HG03108 (cell line): ENCODE data around the gene TTC22.

Source experiments
- ATAC-seq: cut with Tn5 transposase; IDR thresholded peaks from one replicate; pipeline ENCODE4 v1.9.1; 2021; ENCODE audit warnings: moderate library complexity; ENCODE audit not compliant: unreplicated experiment

Gene TTC22

GRCh38 chr1:54835131-54835898 is 34.2 kb upstream of the TTC22 start:
- no peak for ATAC-seq

- ATAC-seq, result no peak
Observed at GRCh38 chr1:54834007-54834541, 33.0 kb upstream of the TTC22 start.

GRCh38 chr1:54833121-54833520 is 32.0 kb upstream of the TTC22 start:
- no peak for ATAC-seq

GRCh38 chr1:54826226-54826816 is 25.2 kb upstream of the TTC22 start:
- ATAC-seq, result no peak

- no peak for ATAC-seq
Observed at GRCh38 chr1:54825696-54826095, 24.6 kb upstream of the TTC22 start.

- ATAC-seq, result no peak
Observed at GRCh38 chr1:54823670-54824069, 22.5 kb upstream of the TTC22 start.

- no peak for ATAC-seq
Observed at GRCh38 chr1:54819733-54820132, 18.6 kb upstream of the TTC22 start.

- ATAC-seq, result no peak
Observed at GRCh38 chr1:54819195-54819536, 18.0 kb upstream of the TTC22 start.

- no peak for ATAC-seq
Observed at GRCh38 chr1:54818461-54819194, 17.5 kb upstream of the TTC22 start.

- ATAC-seq, result no peak
Observed at GRCh38 chr1:54816951-54817350, 15.8 kb upstream of the TTC22 start.

- ATAC-seq, result no peak
Observed at GRCh38 chr1:54816130-54816529, 15.0 kb upstream of the TTC22 start.

- ATAC-seq, result no peak
Observed at GRCh38 chr1:54815086-54815876, 14.2 kb upstream of the TTC22 start.

- ATAC-seq, result no peak
Observed at GRCh38 chr1:54814571-54814970, 13.4 kb upstream of the TTC22 start.

- ATAC-seq, result no peak
Observed at GRCh38 chr1:54814126-54814498, 13.0 kb upstream of the TTC22 start.

GRCh38 chr1:54813485-54814125 is 12.5 kb upstream of the TTC22 start:
- no peak for ATAC-seq

- ATAC-seq, result no peak
Observed at GRCh38 chr1:54812801-54813484, 11.8 kb upstream of the TTC22 start.

- no peak for ATAC-seq
Observed at GRCh38 chr1:54811739-54812655, 10.9 kb upstream of the TTC22 start.

GRCh38 chr1:54811066-54811465 is 9.9 kb upstream of the TTC22 start:
- ATAC-seq, result no peak
